Sigmoid colon (tissue), 3 donors: Measurements from ENCODE around the gene MAP2K3.

Experiments used
- CTCF ChIP-seq, 4 experiments: fragments of 450-650 bp in 3 of 4; fragments of 200-600 bp in 1 of 4; IDR thresholded peaks; one replicate each; pipeline ENCODE4 v1.5.1; 2016 to 2019; ENCODE audit warnings: antibody characterized with exemption in 4 of 4, mild to moderate bottlenecking in 3 of 4, moderate library complexity in 2 of 4
- POLR2A ChIP-seq, 2 donors: fragments of 450-650 bp; IDR thresholded peaks; one replicate each; pipeline ENCODE4 v1.6.1; 2016; ENCODE audit warnings: antibody characterized with exemption in 2 of 2, mild to moderate bottlenecking in 2 of 2, moderate library complexity in 2 of 2

DNA sequence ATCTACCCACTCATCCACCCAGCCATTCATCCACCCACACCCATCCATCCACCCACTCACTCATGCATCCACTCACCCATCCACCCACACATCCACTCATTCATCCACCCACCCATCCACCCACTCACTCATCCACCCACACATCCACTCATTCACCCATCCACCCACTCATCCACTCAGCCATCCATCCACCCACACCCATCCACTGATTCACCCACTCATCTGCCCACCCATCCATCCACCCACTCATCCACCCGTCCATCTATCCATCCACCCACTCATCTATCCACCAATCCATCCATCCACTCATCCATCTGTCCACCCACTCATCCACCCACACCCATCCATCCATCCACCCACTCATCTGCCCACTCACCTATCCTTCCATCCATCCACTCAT is 48.6 kb upstream of the MAP2K3 start:
- TF ChIP-seq CTCF (IDR thresholded peaks at IDR 0.05) (no peak), POLR2A (IDR thresholded peaks at IDR 0.05) (no peak)
